Hematopoietic multipotent progenitor cell treated with erythropoietin and hydrocortisone succinate and interleukin-3 and kit ligand, for 8 days (in vitro differentiated cells): Measurements from ENCODE around the gene PCDHGC5.
A peak's percentile ranks its signal among the peaks of the same experiment; 100 is the strongest.

Source experiments
- DNase-seq: peaks from one replicate; pipeline ENCODE4 v3.0.0-alpha.2; 2015

The PCDHGC5 gene

GRCh38 chr5:141488591-141489561, at the start of gene PCDHGC5:
Gene PCDHGC5, plus strand, starts transcription at chr5:141489081. Its CDS starts 160 bp downstream, at chr5:141489241.
- DNase-seq: no peak

DNA sequence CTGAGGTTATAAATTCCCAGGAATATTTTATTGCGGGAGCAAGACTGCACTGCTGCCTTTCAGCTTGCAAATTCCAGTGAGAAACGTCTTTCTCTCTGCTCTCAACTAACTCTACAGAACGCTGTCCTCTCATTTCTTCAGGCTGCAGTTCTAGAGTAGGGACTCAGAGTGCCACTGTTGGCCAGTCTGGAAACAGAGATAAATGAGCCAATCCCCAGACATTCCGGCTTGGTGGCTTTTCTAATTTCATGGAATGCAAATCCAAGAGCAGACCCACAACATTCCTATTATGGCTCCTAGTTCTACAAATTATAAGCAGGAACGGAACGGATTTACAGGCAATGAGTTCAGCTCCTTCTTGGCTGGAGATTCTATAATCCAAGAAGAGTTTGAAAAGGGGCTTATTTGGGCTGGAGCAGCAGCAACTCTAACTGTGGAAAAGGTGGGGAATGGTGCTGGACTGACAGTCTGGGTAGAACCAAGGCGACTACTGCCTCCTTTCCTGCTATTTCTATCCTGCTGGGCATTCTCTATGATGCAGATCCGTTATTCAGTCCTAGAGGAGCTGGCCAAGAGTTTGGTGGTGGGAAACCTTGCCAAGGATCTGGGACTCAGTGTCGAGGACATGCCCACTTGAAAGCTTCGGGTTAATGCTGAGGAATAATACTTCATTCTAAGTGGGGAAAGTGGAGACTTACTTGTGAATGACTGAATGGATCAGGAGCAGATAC, 49.3 kb upstream of the PCDHGC5 start:
- DNase-seq: no peak

GRCh38 chr5:141440341-141440740, 48.5 kb upstream of the PCDHGC5 start:
- no peak for DNase-seq

DNA sequence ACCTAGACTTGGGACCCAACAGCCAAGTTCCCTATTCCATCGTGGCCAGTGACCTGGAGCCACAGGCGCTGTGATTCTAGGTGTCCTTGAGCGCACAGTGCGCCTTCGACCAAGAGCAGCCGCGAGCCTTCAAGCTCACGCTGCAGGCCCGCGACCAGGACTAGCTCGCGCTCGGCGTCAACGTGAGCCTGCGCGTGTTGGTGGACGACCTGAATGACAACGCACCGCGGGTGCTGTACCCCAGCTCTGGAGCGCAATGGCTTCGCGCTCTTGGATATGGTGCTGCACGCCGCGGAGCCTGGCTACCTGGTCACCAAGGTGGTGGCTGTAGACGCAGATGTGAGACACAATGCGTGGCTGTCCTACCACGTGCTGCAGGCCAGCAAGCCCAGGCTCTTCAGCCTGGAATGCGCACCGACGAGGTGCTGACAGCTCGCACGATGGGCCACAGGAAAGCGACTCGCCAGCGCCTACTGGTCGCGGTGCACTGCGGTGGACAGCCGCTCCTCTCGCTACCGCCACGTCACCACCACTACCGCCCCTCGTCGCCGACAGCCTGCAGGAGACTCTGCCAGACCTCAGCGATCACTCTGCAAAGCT, 47.2 kb upstream of the PCDHGC5 start:
- DNase-seq: no peak

GRCh38 chr5:141465351-141465750, 23.5 kb upstream of the PCDHGC5 start:
- no peak for DNase-seq

- peak; percentile 7 for DNase-seq
These were observed 13.2 kb upstream of the PCDHGC5 start, which contains the start of gene PCDHGC3 for GRCh38 chr5:141475625-141476131. Gene PCDHGC3, plus strand, starts transcription at chr5:141475966. Its CDS starts 151 bp downstream, at chr5:141476117.

- DNase-seq: no peak
These were observed 12.6 kb upstream of the PCDHGC5 start for GRCh38 chr5:141476132-141476911.

DNA sequence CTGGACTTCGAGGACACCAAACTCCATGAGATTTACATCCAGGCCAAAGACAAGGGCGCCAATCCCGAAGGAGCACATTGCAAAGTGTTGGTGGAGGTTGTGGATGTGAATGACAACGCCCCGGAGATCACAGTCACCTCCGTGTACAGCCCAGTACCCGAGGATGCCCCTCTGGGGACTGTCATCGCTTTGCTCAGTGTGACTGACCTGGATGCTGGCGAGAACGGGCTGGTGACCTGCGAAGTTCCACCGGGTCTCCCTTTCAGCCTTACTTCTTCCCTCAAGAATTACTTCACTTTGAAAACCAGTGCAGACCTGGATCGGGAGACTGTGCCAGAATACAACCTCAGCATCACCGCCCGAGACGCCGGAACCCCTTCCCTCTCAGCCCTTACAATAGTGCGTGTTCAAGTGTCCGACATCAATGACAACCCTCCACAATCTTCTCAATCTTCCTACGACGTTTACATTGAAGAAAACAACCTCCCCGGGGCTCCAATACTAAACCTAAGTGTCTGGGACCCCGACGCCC, 11.8 kb upstream of the PCDHGC5 start:
- DNase-seq: no peak

DNA sequence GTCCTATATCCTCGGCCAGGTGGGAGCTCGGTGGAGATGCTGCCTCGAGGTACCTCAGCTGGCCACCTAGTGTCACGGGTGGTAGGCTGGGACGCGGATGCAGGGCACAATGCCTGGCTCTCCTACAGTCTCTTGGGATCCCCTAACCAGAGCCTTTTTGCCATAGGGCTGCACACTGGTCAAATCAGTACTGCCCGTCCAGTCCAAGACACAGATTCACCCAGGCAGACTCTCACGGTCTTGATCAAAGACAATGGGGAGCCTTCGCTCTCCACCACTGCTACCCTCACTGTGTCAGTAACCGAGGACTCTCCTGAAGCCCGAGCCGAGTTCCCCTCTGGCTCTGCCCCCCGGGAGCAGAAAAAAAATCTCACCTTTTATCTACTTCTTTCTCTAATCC, 11.1 kb upstream of the PCDHGC5 start:
- no peak for DNase-seq

- no peak for DNase-seq
These were observed 10.4 kb upstream of the PCDHGC5 start for GRCh38 chr5:141478321-141478945.

- no peak for DNase-seq
These were observed 9.1 kb upstream of the PCDHGC5 start for GRCh38 chr5:141479776-141480175.

DNA sequence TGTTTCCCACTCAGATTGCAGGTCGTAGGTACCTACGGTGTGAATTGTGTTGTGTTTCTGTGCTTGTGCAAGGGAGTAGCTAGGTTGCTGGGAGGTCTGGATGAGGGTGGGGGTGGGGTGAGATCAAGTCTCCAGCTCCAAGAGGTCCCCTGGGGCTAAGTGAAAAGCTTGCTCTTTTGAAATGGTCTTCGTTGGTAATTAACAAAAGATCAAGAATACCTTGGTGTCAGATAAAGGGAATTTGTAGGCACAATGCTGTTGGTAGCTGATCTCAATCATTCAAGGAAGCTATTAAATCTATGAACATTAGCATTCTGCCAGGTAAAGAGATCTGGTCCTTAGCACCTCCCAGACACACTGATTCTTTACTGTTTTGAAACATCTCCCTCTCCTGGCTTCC, 5.0 kb upstream of the PCDHGC5 start:
- DNase-seq: no peak

GRCh38 chr5:141484310-141484640, 4.6 kb upstream of the PCDHGC5 start:
- no peak for DNase-seq

GRCh38 chr5:141484641-141485311, 4.1 kb upstream of the PCDHGC5 start, which contains the start of gene PCDHGC4:
Gene PCDHGC4, plus strand, starts transcription at chr5:141485030. Its CDS starts 144 bp downstream, at chr5:141485174.
- DNase-seq: no peak

DNA sequence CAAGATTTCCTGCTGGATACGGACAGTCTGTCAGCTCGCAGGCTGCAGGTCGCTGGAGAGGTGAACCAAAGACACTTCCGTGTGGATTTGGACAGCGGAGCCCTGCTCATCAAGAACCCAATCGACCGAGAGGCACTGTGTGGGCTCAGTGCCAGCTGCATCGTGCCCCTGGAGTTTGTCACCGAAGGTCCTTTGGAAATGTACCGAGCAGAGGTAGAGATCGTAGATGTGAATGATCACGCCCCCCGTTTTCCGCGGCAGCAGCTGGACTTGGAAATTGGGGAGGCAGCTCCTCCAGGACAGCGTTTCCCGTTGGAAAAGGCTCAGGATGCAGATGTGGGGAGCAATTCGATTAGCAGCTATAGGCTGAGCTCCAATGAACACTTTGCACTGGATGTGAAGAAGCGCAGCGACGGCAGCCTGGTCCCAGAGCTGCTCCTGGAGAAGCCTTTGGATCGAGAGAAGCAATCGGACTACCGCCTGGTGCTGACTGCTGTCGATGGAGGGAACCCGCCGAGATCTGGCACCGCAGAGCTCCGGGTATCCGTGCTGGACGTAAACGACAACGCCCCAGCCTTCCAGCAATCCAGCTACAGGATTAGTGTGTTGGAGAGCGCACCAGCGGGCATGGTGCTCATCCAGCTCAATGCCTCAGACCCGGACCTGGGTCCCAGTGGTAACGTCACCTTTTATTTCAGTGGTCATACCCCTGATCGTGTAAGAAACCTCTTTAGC, 3.4 kb upstream of the PCDHGC5 start:
- no peak for DNase-seq

DNA sequence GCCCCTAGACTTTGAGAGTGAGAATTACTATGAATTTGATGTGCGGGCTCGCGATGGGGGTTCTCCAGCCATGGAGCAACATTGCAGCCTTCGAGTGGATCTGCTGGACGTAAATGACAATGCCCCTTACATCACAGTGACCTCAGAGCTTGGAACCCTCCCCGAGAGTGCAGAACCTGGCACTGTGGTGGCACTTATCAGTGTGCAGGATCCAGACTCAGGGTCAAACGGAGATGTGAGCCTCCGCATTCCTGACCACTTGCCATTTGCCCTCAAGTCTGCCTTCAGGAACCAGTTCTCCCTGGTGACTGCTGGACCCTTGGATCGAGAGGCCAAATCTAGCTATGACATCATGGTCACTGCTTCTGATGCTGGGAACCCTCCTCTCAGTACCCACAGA, 2.8 kb upstream of the PCDHGC5 start:
- no peak for DNase-seq

GRCh38 chr5:141487131-141487530, 1.8 kb upstream of the PCDHGC5 start:
- no peak for DNase-seq

DNA sequence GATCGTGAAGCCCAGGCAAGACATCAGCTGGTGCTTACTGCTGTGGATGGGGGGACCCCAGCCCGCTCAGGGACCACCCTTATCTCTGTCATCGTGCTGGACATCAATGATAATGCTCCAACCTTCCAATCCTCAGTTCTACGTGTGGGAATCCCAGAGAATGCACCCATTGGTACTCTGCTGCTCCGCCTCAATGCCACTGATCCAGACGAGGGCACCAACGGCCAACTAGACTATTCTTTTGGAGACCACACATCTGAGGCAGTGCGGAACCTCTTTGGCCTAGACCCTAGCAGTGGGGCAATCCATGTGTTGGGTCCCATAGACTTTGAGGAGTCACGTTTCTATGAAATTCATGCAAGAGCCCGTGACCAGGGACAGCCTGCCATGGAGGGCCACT, 960 bp downstream of the PCDHGC5 start:
- no peak for DNase-seq

DNA sequence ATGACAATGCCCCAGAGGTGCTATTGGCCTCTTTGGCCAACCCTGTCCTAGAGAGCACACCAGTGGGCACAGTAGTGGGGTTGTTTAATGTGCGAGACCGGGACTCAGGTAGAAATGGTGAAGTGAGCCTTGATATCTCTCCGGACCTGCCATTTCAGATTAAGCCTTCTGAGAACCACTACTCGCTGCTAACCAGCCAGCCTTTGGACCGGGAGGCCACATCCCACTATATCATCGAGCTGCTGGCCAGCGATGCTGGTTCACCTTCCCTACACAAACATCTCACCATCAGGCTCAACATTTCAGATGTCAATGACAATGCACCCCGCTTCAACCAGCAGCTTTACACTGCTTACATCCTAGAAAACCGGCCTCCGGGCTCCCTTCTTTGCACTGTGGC, 1.4 kb downstream of the PCDHGC5 start:
- DNase-seq: no peak

- no peak for DNase-seq
These were observed 1.9 kb downstream of the PCDHGC5 start for GRCh38 chr5:141490771-141491170.
